CD4-positive, alpha-beta T cell treated with Interleukin-2 at 100 ng/mL for 4 hours (primary cell): ENCODE measurements around the gene PLEKHD1.
"Not testable (repeated sequence)": the region's sequence is repeated elsewhere in the genome, so short reads cannot be mapped to it uniquely, and the experiment has no call there.

Experiments used
- DNase-seq: peaks from one replicate; pipeline ENCODE4 v3.0.0-alpha.2; 2020; ENCODE audit warnings: low spot score

PLEKHD1 gene

DNA sequence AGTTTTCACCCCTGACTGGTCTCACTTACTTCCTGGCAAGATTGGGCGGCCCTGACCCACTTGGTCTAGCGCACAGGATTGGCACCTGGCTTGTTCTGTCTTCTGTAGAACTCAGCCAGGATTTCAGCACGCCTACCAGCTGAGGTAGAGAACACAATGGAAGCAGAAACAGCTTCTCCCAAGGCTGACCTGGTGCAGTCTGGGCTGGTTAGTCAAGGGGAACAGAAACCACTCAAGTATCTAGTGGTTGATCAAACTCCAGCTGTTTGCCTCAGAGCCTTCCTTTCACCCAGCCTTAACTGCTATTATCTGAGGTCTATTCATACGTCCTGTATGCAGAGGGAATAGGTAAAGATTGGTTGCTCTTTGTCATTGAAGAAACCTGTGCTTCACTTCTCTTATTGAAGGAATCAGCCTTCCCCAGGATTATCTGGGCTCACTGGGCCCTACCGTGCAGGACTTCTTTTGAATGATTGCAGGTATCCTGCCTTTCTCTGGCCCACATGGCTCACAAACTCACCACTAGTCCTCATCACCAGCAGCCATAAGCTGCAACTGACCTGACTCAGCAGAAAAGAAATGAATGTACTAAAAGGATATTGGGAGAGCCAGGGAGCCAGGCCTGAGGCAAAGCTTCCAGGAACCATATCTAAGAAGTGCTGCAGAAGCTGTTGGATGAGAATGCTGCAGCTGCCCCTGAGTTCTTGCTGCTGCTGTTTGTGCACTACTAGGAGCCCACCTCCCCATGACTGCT, 2.5 kb upstream of the PLEKHD1 start:
- no peak for DNase-seq

- no peak for DNase-seq
Measured at GRCh38 chr14:69483765-69484443, 624 bp upstream of the PLEKHD1 start.

GRCh38 chr14:69485315-69485660, 760 bp downstream of the PLEKHD1 start:
- no peak for DNase-seq

DNA sequence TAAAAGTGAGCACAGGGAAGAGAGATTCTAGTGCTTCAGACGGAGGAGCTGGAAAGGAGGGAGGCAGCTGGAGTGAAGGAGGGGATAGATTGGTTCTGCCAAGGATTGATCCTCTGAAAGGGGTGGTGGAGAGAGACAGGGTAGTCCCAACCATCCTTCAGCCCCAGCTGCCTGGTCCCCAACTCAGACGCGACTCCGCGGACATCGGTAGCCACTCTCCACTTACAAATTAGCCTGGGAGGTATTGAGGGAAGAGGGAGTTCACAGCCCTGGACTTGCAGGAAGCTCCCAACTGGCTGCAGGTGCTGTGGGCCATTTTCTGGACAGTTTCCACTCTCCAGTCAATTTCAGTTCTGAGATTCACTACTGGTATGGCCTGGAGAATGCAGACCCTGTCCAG, 1.2 kb downstream of the PLEKHD1 start:
- DNase-seq: no peak

- no peak for DNase-seq
Measured at GRCh38 chr14:69487226-69487625, 2.7 kb downstream of the PLEKHD1 start.

- DNase-seq: no peak
Measured at GRCh38 chr14:69487771-69488170, 3.2 kb downstream of the PLEKHD1 start.

DNA sequence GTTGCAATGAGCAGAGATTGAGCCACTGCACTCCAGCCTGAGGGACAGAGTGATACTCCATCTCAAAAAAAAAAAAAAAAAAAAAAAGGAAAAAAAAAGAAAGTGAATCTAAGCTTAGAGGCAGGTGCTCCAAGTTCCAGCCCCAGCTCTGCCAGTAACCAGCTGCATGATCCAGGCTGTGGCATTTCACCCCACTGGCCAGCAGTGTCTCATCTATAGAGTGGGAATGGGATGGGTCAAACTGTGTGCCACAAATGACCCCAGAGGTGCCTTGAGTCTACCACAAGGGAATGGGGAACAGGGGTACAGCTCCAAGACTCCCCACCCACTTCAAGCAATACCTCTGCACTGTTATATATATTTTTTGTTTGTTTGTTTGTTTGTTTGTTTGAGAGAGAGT, 5.0 kb downstream of the PLEKHD1 start:
- DNase-seq: no peak

- no peak for DNase-seq
Measured at GRCh38 chr14:69490219-69490918, 5.8 kb downstream of the PLEKHD1 start.

DNA sequence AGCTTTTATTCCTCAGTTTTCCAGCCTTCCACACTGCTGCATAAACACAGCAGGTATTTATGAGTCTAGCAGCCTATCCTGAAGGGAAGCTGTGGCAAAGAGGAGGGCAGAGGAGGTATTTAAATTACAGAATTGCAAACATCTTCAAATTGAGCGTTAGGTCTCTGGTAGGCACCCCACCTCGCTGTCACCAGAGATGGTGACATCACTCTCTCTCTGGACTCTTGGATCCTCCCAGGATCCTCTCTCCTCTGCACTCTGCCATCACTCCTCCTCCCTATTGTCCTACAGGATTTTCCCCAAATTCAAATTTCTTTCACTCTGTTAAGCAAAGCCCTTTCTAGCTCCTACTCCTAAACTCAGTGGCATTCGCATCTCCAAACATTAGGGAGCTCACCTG, 6.7 kb downstream of the PLEKHD1 start:
- DNase-seq: no peak

DNA sequence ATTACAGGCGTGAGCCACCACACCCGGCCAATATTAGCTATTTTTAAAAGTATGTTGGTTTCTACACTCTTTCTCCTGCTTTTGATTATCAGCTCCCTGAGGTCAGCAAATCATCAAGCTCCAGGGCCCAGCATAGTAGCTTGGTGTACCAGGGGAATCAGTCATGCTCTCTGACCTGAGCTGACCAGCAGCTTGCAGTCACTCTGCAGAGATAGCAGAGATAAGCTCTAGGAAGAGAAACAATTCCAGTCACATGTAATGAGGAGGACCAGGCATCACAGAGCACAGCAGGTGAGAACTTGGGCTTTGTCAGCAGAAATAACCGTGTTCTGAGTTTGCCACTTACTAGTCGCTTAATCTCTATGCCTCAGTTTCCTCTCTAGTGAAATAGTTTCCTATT, 8.5 kb downstream of the PLEKHD1 start:
- DNase-seq: no peak

DNA sequence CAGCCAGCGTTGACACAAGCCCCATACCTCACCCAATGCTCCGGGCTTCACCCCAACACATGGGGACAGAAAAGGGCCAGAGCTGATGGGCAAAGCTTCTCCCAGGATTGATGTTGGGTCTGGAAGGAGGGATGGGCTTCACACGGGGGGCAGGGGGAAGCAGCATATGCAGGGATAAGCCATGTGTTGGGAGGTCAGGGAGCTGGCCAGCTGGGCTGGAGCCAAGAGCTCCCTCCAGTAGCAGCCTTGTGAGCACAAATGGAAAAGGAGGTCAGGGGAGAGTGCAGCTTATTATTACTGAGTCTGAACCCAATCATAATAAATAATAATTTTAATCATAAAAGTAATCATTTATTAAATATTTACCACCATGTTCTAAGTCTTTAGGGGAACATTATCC, 9.3 kb downstream of the PLEKHD1 start:
- DNase-seq: no peak

DNA sequence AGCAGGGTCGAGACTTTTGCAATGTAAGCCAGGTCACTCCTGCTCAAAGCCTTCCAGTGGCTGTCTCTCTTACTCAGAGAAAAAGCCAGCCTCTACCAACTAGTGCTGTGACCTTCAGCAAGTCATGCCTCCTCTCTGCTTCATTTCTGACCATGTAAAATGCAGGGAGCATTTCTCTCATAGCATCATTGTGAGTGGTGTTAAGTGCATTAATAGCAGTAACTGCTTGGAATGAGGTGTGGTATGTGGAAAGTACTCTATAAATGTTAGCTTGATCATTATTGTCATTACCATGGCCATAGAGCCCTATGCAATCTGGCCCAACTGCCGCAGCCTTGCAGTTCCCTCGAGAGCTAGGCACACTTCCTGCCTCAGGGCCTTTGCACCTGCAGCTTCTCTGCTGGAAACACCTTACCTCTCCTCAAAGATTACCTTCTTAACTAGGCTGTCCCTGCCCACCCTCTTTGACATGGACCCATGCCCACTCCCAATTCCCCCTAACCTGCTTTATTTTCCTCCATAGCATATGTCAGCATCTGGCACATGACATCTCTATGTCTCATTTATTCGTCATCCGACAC, 10.9 kb downstream of the PLEKHD1 start:
- no peak for DNase-seq

GRCh38 chr14:69497866-69498265, 13.3 kb downstream of the PLEKHD1 start:
- not testable (repeated sequence) for DNase-seq

- not testable (repeated sequence) for DNase-seq
Measured at GRCh38 chr14:69498286-69498685, 13.8 kb downstream of the PLEKHD1 start.

- DNase-seq: no peak
Measured at GRCh38 chr14:69499436-69499835, 14.9 kb downstream of the PLEKHD1 start.

- DNase-seq: no peak
Measured at GRCh38 chr14:69500096-69500495, 15.6 kb downstream of the PLEKHD1 start.

- DNase-seq: no peak
Measured at GRCh38 chr14:69500736-69501135, 16.2 kb downstream of the PLEKHD1 start.

DNA sequence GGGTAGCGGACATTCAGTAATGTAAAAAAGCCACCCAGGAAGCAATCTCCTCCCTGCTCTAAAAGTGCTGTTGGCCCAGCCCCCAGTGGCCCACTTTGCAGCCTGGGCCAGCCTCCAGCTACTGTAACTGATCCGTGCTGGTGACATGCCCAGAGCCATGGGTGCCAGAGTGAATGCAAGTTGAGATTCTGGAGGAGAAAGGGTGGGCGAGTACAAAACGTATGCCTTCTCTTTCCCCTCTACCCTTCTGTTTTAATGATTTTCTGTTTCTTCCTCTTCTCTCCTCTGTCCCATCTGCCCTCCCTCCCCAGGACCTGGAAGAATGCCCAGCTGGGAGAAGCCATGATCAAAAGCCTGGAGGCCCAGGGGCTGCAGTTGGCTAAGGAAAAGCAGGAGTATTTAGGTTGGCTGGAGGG, 16.9 kb downstream of the PLEKHD1 start:
- DNase-seq: no peak

GRCh38 chr14:69504775-69505174, 20.2 kb downstream of the PLEKHD1 start:
- DNase-seq: no peak

GRCh38 chr14:69505338-69506240, 21.1 kb downstream of the PLEKHD1 start:
- DNase-seq: no peak

- DNase-seq: no peak
Measured at GRCh38 chr14:69506241-69506595, 21.7 kb downstream of the PLEKHD1 start.
